ENCODE data around the gene STX1B. TPM values are rescaled to one million over a fixed set of nuclear protein-coding genes. Genes with fewer than 3 reads are reported as not detected.
A peak's percentile ranks its signal among the peaks of the same experiment; 100 is the strongest.

The STX1B gene
- total RNA-seq, 1 donor from 2014 or later = 14.1 TPM

- H3K36me3 Mint-ChIP-seq (ENCODE audit: low read depth) = peaks cover 3% of the 10 kb centered on the region
- H3K9me3 Mint-ChIP-seq = no peaks in the 10 kb centered on the region
- H3K27me3 Mint-ChIP-seq (ENCODE audit: low read depth) = peaks cover 24% of the 10 kb centered on the region
- peaks cover 5% of the 10 kb centered on the region for H3K4me1 Mint-ChIP-seq
- no peak for TF ChIP-seq CTCF (conservative IDR thresholded peaks at IDR 0.05)
- no peak for DNase-seq (ENCODE audit: low read depth, low spot score)
- H3K4me3 Mint-ChIP-seq = peak overlapping the region; percentile 73
- no peak overlapping the region for H3K27ac Mint-ChIP-seq (ENCODE audit: unreplicated experiment)
These were observed 12.4 kb downstream of the STX1B start for GRCh38 chr16:30997725-30998711.

DNA sequence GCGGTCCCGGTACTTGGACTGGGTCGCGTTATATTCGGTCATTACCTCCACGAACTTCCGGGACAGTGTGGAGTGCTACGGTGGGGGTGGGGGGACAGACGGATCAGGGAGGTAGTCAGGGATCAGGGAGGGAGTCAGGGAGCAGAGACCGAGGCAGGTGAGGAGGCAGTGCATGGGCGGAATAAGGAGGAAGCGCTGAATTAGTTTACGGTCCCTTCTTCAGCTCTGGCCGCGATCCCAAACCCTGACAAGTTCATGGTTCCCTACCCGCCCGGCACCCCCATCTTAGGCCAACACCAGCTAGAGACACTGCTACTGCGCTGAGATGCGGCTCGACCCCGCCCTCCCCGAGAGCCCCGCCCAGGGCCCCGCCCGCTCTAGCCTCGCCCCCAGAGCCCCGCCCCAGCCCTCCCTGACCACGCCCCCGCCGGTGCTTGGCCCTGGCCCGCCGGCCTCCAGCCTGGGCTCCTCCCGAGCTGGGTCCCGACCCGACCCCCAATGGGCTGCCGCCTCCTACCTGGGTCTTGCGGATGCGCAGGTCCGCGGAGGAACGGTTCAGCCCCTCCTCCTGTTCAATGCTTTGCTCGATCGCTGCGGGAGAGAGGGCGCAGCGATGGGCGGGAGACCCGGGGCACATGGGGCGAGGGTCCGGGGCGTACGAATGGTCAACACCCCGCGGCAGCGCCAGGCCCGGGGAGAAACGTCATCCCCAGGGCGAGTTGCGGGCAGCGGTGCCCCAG, 13.3 kb downstream of the STX1B start:
- Mint-ChIP-seq H3K36me3 (ENCODE audit: low read depth) (peaks cover 3% of the 10 kb centered on the region), H3K27me3 (ENCODE audit: low read depth) (peaks cover 24% of the 10 kb centered on the region), H3K27ac (ENCODE audit: unreplicated experiment) (no peak overlapping the region), H3K4me1 (peaks cover 5% of the 10 kb centered on the region), H3K4me3 (peak overlapping the region; percentile 73), H3K9me3 (no peaks in the 10 kb centered on the region)
- DNase-seq (ENCODE audit: low read depth, low spot score) = peak; percentile 46
- no peak for TF ChIP-seq CTCF (conservative IDR thresholded peaks at IDR 0.05)

- H3K4me1 Mint-ChIP-seq = peaks cover 5% of the 10 kb centered on the region
- peaks cover 24% of the 10 kb centered on the region for H3K27me3 Mint-ChIP-seq (ENCODE audit: low read depth)
- no peak for DNase-seq (ENCODE audit: low read depth, low spot score)
- no peak for TF ChIP-seq CTCF (conservative IDR thresholded peaks at IDR 0.05)
- no peaks in the 10 kb centered on the region for H3K9me3 Mint-ChIP-seq
- H3K36me3 Mint-ChIP-seq (ENCODE audit: low read depth) = peaks cover 3% of the 10 kb centered on the region
- H3K27ac Mint-ChIP-seq (ENCODE audit: unreplicated experiment) = no peak overlapping the region
- H3K4me3 Mint-ChIP-seq = peak overlapping the region; percentile 70
These were observed 14.0 kb downstream of the STX1B start for GRCh38 chr16:30996324-30996984.

- Mint-ChIP-seq H3K4me3 (peak overlapping the region; percentile 70), H3K27me3 (ENCODE audit: low read depth) (peaks cover 24% of the 10 kb centered on the region), H3K36me3 (ENCODE audit: low read depth) (peaks cover 3% of the 10 kb centered on the region), H3K9me3 (no peaks in the 10 kb centered on the region), H3K4me1 (peaks cover 5% of the 10 kb centered on the region), H3K27ac (ENCODE audit: unreplicated experiment) (no peak overlapping the region)
- no peak for DNase-seq (ENCODE audit: low read depth, low spot score)
- no peak for TF ChIP-seq CTCF (conservative IDR thresholded peaks at IDR 0.05)
These were observed 14.5 kb downstream of the STX1B start for GRCh38 chr16:30995927-30996323.

Measured in neural crest cell (in vitro differentiated cells).